GM21360 (cell line): Measurements from ENCODE around the gene KIF19.
"Not testable (repeated sequence)": the region's sequence is repeated elsewhere in the genome, so short reads cannot be mapped to it uniquely, and the experiment has no call there.

Source experiments
- ATAC-seq: cut with Tn5 transposase; IDR thresholded peaks from one replicate; pipeline ENCODE4 v1.9.1; 2021; ENCODE audit warnings: mild to moderate bottlenecking, moderate library complexity; ENCODE audit not compliant: unreplicated experiment

The KIF19 gene

GRCh38 chr17:74325743-74326379 lies at the start of gene KIF19:
TSS of gene KIF19 (plus strand) at chr17:74326226. CDS start at chr17:74326350, 124 bp downstream.
- ATAC-seq: no peak

- no peak for ATAC-seq
Observed at GRCh38 chr17:74276541-74277009, 49.5 kb upstream of the KIF19 start.

GRCh38 chr17:74277935-74278334 lies 48.1 kb upstream of the KIF19 start:
- no peak for ATAC-seq

GRCh38 chr17:74279617-74280016 lies 46.4 kb upstream of the KIF19 start:
- ATAC-seq: not testable (repeated sequence)

- ATAC-seq: no peak
Observed at GRCh38 chr17:74280093-74280513, 45.9 kb upstream of the KIF19 start.

GRCh38 chr17:74281799-74282198 lies 44.2 kb upstream of the KIF19 start:
- no peak for ATAC-seq

- ATAC-seq: not testable (repeated sequence)
Observed at GRCh38 chr17:74282274-74282586, 43.8 kb upstream of the KIF19 start.

- ATAC-seq: no peak
Observed at GRCh38 chr17:74282587-74283370, 43.2 kb upstream of the KIF19 start.

- ATAC-seq: no peak
Observed at GRCh38 chr17:74283371-74283673, 42.7 kb upstream of the KIF19 start.

GRCh38 chr17:74287031-74287602 lies 38.9 kb upstream of the KIF19 start:
- ATAC-seq: no peak

- ATAC-seq: no peak
Observed at GRCh38 chr17:74288785-74289184, 37.2 kb upstream of the KIF19 start.

- no peak for ATAC-seq
Observed at GRCh38 chr17:74289688-74290087, 36.3 kb upstream of the KIF19 start.

GRCh38 chr17:74290340-74290739 lies 35.7 kb upstream of the KIF19 start:
- ATAC-seq: no peak

GRCh38 chr17:74292495-74292894 lies 33.5 kb upstream of the KIF19 start:
- no peak for ATAC-seq

GRCh38 chr17:74295625-74296547 lies 30.1 kb upstream of the KIF19 start:
- ATAC-seq: no peak

- no peak for ATAC-seq
Observed at GRCh38 chr17:74296548-74296936, 29.5 kb upstream of the KIF19 start.

GRCh38 chr17:74297941-74298340 lies 28.1 kb upstream of the KIF19 start:
- no peak for ATAC-seq

- no peak for ATAC-seq
Observed at GRCh38 chr17:74298778-74299177, 27.2 kb upstream of the KIF19 start.

GRCh38 chr17:74299226-74300009 lies 26.6 kb upstream of the KIF19 start:
- no peak for ATAC-seq

- no peak for ATAC-seq
Observed at GRCh38 chr17:74303305-74303704, 22.7 kb upstream of the KIF19 start.
